ENCODE measurements around the gene UBA3. TPM values are rescaled to one million over a fixed set of nuclear protein-coding genes. Genes with fewer than 3 reads are reported as not detected.

Gene UBA3
- total and polyA plus RNA-seq, 2 of the 13 experiments (the other 11 are each of a cell fraction or from before 2014, with no cell fraction given), result 40.7 to 49.0 TPM

DNA sequence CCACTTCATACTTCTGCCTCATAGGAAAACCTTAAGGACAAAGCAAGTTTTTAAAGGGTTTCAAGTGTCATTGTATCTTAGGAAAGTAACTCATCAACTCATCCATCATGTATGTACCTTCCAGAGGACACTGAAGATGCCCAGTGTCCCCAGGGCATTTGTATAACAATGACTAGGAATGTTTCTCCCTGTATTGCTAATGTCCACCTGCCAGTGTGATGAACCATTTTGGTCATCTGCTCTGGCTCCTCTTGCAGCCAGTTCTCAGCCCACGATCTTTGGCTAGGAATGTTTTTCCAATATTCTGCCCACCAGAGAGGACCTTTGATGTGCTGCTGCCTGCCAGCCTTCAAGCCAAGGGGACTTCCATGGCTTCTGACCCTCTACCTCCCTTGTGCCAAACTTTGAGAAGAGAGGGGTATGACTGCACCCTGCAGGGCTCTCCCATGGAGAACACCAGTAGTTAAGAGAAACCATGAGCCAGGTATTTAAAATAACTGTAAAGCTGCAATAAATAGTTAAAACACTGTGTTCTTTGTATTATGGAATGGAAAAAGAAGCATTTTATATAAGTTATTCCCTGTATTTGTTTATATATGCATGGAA, 30.9 kb upstream of the UBA3 start:
- intact Hi-C loops (cut with micrococcal nuclease; ENCODE audit: unreplicated experiment), result no loop called here
- Histone ChIP-seq H4K20me1 (ENCODE audit: insufficient read depth, low read length) (no peaks in the 10 kb centered on the region), H3K27me3 (ENCODE audit: control insufficient read depth in 1 of 2, insufficient read depth in 2 of 2, low read length in 2 of 2) (no peaks in the 10 kb centered on the region), H3K9ac (ENCODE audit: insufficient read depth, low read depth, low read length) (no peak overlapping the region), H3K27ac (ENCODE audit: extremely low read length, insufficient read depth, low read length) (no peak overlapping the region), H2AFZ (ENCODE audit: low read length) (no peak overlapping the region), H3K36me3 (replicated peaks in 1 of 2; ENCODE audit: control insufficient read depth in 1 of 2, insufficient read depth in 2 of 2, low read length in 2 of 2) (no peaks in the 10 kb centered on the region), H3K79me2 (ENCODE audit: insufficient read depth, low read length) (no peaks in the 10 kb centered on the region), H3K9me3 (ENCODE audit: low read length) (no peaks in the 10 kb centered on the region), H3K4me3 (replicated peaks in 1 of 3; ENCODE audit: insufficient read depth in 1 of 3, low read depth in 2 of 3, low read length in 3 of 3) (no peak overlapping the region), H3K4me2 (ENCODE audit: low read depth, low read length) (no peak overlapping the region), H3K4me1 (ENCODE audit: insufficient read depth, low read length) (no peaks in the 10 kb centered on the region)
- in situ Hi-C loops (cut with HindIII; ENCODE audit: extremely low pct_ligation_motif_present, low pct_unique_long_range_greater_than_20kb), result loop anchor here (25.0 kb wide), 1 partner anchor 551 kb away; no protein-coding TSS in a partner anchor
- ChIA-PET CTCF (ENCODE audit: low intra/inter-chr PET ratio, low total read pairs) (no interaction called here), POLR2A (no interaction called here)
- FAIRE-seq (no peak), DNase-seq (ENCODE audit: low spot score) (no peak), ATAC-seq (no peak)
- BruUV-seq (replicated peaks), result no TSS peak
- no peak for TF ChIP-seq HNRNPUL1 (IDR thresholded peaks at IDR 0.05; ENCODE audit: low read depth, low read length)
- no peak for TF ChIP-seq ZMAT3 (CRISPR knock-in tag; conservative IDR thresholded peaks at IDR 0.05)
- TF ChIP-seq CEBPG (CRISPR knock-in tag; IDR thresholded peaks at IDR 0.05), result no peak
- no peak for TF ChIP-seq HCFC1 (IDR thresholded peaks at IDR 0.05; ENCODE audit: low read depth, low read length)
- TF ChIP-seq, protein P1, sequence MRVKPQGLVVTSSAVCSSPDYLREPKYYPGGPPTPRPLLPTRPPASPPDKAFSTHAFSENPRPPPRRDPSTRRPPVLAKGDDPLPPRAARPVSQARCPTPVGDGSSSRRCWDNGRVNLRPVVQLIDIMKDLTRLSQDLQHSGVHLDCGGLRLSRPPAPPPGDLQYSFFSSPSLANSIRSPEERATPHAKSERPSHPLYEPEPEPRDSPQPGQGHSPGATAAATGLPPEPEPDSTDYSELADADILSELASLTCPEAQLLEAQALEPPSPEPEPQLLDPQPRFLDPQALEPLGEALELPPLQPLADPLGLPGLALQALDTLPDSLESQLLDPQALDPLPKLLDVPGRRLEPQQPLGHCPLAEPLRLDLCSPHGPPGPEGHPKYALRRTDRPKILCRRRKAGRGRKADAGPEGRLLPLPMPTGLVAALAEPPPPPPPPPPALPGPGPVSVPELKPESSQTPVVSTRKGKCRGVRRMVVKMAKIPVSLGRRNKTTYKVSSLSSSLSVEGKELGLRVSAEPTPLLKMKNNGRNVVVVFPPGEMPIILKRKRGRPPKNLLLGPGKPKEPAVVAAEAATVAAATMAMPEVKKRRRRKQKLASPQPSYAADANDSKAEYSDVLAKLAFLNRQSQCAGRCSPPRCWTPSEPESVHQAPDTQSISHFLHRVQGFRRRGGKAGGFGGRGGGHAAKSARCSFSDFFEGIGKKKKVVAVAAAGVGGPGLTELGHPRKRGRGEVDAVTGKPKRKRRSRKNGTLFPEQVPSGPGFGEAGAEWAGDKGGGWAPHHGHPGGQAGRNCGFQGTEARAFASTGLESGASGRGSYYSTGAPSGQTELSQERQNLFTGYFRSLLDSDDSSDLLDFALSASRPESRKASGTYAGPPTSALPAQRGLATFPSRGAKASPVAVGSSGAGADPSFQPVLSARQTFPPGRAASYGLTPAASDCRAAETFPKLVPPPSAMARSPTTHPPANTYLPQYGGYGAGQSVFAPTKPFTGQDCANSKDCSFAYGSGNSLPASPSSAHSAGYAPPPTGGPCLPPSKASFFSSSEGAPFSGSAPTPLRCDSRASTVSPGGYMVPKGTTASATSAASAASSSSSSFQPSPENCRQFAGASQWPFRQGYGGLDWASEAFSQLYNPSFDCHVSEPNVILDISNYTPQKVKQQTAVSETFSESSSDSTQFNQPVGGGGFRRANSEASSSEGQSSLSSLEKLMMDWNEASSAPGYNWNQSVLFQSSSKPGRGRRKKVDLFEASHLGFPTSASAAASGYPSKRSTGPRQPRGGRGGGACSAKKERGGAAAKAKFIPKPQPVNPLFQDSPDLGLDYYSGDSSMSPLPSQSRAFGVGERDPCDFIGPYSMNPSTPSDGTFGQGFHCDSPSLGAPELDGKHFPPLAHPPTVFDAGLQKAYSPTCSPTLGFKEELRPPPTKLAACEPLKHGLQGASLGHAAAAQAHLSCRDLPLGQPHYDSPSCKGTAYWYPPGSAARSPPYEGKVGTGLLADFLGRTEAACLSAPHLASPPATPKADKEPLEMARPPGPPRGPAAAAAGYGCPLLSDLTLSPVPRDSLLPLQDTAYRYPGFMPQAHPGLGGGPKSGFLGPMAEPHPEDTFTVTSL (CRISPR knock-in tag; IDR thresholded peaks at IDR 0.05; ENCODE audit: borderline replicate concordance), result no peak
- TF ChIP-seq, protein P2, sequence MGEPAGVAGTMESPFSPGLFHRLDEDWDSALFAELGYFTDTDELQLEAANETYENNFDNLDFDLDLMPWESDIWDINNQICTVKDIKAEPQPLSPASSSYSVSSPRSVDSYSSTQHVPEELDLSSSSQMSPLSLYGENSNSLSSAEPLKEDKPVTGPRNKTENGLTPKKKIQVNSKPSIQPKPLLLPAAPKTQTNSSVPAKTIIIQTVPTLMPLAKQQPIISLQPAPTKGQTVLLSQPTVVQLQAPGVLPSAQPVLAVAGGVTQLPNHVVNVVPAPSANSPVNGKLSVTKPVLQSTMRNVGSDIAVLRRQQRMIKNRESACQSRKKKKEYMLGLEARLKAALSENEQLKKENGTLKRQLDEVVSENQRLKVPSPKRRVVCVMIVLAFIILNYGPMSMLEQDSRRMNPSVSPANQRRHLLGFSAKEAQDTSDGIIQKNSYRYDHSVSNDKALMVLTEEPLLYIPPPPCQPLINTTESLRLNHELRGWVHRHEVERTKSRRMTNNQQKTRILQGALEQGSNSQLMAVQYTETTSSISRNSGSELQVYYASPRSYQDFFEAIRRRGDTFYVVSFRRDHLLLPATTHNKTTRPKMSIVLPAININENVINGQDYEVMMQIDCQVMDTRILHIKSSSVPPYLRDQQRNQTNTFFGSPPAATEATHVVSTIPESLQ (CRISPR knock-in tag; conservative IDR thresholded peaks at IDR 0.05), result no peak
- no peak for TF ChIP-seq ZNF850 (CRISPR knock-in tag; conservative IDR thresholded peaks at IDR 0.05)
- no peak for TF ChIP-seq MBD4 (IDR thresholded peaks at IDR 0.05; ENCODE audit: borderline replicate concordance, low read length)
- TF ChIP-seq TAF1 (CRISPR knock-in tag; IDR thresholded peaks at IDR 0.05), result no peak
- no peak for TF ChIP-seq ZNF670 (CRISPR knock-in tag; IDR thresholded peaks at IDR 0.05; ENCODE audit: borderline replicate concordance)
- 8% methylated on average over 1 of the region's 1 CpG for WGBS (ENCODE audit: low lambda C conversion rate)
